Stimulated activated CD4-positive, alpha-beta T cell treated with anti-CD3 and anti-CD28 coated beads, Interleukin-15, amount 100 ng/mL, for 24 hours (primary cell): ENCODE data around the gene AEN.

ENCODE experiments used
- DNase-seq: peaks from one replicate; pipeline ENCODE4 v3.0.0-alpha.2; 2020

The AEN gene

GRCh38 chr15:88613074-88613944 is 7.8 kb upstream of the AEN start:
- no peak for DNase-seq

- no peak for DNase-seq
These were observed 5.6 kb upstream of the AEN start for GRCh38 chr15:88615303-88616107.

GRCh38 chr15:88616240-88616639 is 4.9 kb upstream of the AEN start:
- no peak for DNase-seq

- no peak for DNase-seq
These were observed 4.0 kb upstream of the AEN start for GRCh38 chr15:88617031-88617722.

- no peak for DNase-seq
These were observed 3.4 kb upstream of the AEN start for GRCh38 chr15:88617790-88618189.

GRCh38 chr15:88618686-88619085 is 2.5 kb upstream of the AEN start:
- DNase-seq, result no peak

GRCh38 chr15:88619796-88620195 is 1.3 kb upstream of the AEN start:
- no peak for DNase-seq

- DNase-seq, result peak; percentile 60
These were observed 857 bp downstream of the AEN start for GRCh38 chr15:88621789-88622604.

GRCh38 chr15:88622605-88622975 is 1.4 kb downstream of the AEN start:
- DNase-seq, result no peak

- peak; percentile 82 for DNase-seq
These were observed 1.9 kb downstream of the AEN start for GRCh38 chr15:88623061-88623460.

GRCh38 chr15:88623632-88624031 is 2.5 kb downstream of the AEN start:
- no peak for DNase-seq

GRCh38 chr15:88624156-88624970 is 3.2 kb downstream of the AEN start:
- peak; percentile 37 for DNase-seq

- no peak for DNase-seq
These were observed 3.9 kb downstream of the AEN start for GRCh38 chr15:88624971-88625490.

GRCh38 chr15:88625943-88626741 is 5.0 kb downstream of the AEN start:
- no peak for DNase-seq

- peak; percentile 61 for DNase-seq
These were observed 6.3 kb downstream of the AEN start for GRCh38 chr15:88627463-88627862.

- no peak for DNase-seq
These were observed 7.0 kb downstream of the AEN start for GRCh38 chr15:88628018-88628654.

GRCh38 chr15:88629071-88629470 is 7.9 kb downstream of the AEN start:
- no peak for DNase-seq

GRCh38 chr15:88630141-88630721 is 9.1 kb downstream of the AEN start:
- no peak for DNase-seq

GRCh38 chr15:88630798-88631463 is 9.8 kb downstream of the AEN start:
- DNase-seq, result no peak
